Kidney epithelial cell (primary cell): ENCODE results near the gene DLGAP3. TPM values are rescaled to one million over a fixed set of nuclear protein-coding genes. Genes with fewer than 3 reads are reported as not detected.

ENCODE experiments used
- DNase-seq: peaks from one replicate; pipeline ENCODE4 v3.0.0-alpha.2; 2010; ENCODE audit warnings: low read depth
- H3K27me3 ChIP-seq: 2 replicates; pipeline ENCODE4 v1.6.0; 2011; ENCODE audit warnings: low read length; ENCODE audit not compliant: control insufficient read depth, insufficient read depth
- H3K36me3 ChIP-seq: 2 replicates; pipeline ENCODE4 v1.5.1; 2011; ENCODE audit warnings: low read length; ENCODE audit not compliant: control insufficient read depth, insufficient read depth
- H3K4me3 ChIP-seq: 2 replicates; pipeline ENCODE4 v1.5.1; 2011; ENCODE audit warnings: low read depth, mild to moderate bottlenecking, control low read depth, low read length
- total RNA-seq: library from RNA; depleted of rRNA; stranded (reverse); fragments of >200 nt; gene quantifications from 2 replicates; pipeline ENCODE4 v1.2.3, GENCODE V29; 2015
- TF ChIP-seq, protein P1 (sequence below): IDR thresholded peaks from 2 replicates; pipeline ENCODE4 v1.5.1; 2011; ENCODE audit warnings: mild to moderate bottlenecking, moderate library complexity, low read length, control low read depth, inconsistent platforms; ENCODE audit not compliant: insufficient read depth, poor library complexity, severe bottlenecking

The DLGAP3 gene
- total RNA-seq, 1 donor from 2014 or later: 0.75 TPM

DNA sequence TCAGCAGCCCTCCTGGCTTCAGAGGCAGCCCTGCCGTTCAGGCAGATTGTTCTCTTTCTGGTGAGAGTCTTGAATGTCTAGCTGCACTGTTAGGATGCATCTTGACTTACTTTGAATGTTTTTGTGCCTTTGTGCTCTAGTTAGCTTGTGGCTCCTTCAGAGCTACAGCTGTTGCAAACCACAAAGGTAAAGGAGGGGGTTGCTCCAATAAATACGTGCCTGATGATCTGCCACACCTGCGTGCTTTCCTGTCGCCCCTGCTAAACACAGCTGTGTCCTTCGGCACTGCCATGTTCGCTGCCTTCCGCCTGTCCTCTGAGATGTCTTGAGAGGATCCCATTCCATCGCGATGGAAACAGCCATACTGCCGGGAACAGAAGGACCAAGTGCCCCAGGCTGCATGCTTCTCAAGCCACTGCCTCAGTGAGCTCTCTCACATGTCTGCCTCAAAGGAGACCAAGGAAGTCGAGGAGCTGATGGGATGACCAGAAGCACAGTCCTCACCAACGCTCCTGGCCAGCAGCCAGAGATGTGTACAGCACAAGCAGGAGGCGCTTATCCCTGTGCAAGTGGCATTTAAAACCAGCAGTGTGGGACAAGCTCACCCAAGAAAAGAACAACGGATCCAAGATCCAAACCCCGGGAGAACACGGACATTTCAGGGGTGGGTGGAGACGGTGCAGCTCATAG is 57.9 kb downstream of the DLGAP3 start:
- Histone ChIP-seq H3K27me3 (peaks cover 22% of the 10 kb centered on the region), H3K4me3 (no peak overlapping the region), H3K36me3 (no peaks in the 10 kb centered on the region)
- TF ChIP-seq, protein P1, sequence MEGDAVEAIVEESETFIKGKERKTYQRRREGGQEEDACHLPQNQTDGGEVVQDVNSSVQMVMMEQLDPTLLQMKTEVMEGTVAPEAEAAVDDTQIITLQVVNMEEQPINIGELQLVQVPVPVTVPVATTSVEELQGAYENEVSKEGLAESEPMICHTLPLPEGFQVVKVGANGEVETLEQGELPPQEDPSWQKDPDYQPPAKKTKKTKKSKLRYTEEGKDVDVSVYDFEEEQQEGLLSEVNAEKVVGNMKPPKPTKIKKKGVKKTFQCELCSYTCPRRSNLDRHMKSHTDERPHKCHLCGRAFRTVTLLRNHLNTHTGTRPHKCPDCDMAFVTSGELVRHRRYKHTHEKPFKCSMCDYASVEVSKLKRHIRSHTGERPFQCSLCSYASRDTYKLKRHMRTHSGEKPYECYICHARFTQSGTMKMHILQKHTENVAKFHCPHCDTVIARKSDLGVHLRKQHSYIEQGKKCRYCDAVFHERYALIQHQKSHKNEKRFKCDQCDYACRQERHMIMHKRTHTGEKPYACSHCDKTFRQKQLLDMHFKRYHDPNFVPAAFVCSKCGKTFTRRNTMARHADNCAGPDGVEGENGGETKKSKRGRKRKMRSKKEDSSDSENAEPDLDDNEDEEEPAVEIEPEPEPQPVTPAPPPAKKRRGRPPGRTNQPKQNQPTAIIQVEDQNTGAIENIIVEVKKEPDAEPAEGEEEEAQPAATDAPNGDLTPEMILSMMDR: no peak
- no peak for DNase-seq

DNA sequence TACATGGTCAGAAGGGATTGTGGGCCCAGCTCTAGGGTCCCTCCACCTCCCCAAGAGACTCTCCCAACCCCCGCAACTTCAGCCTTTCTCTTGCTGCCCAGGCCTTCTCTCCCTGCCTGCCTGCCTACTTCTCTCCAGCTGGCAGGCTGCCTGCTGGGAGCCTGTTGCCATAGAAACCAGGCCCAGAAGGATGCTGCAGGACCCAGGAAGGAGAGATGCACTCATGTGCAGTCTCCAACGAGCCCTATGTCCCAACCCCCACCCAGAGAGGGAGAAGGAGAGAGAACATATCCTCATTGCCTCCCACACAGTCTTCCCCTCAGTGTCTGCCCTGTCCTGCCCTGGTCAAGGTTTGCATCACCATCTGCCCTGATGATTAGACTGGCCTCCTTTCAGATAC is 59.1 kb downstream of the DLGAP3 start:
- Histone ChIP-seq H3K4me3 (no peak overlapping the region), H3K27me3 (peaks cover 21% of the 10 kb centered on the region), H3K36me3 (no peaks in the 10 kb centered on the region)
- DNase-seq: no peak
- TF ChIP-seq, protein P1: no peak

DNA sequence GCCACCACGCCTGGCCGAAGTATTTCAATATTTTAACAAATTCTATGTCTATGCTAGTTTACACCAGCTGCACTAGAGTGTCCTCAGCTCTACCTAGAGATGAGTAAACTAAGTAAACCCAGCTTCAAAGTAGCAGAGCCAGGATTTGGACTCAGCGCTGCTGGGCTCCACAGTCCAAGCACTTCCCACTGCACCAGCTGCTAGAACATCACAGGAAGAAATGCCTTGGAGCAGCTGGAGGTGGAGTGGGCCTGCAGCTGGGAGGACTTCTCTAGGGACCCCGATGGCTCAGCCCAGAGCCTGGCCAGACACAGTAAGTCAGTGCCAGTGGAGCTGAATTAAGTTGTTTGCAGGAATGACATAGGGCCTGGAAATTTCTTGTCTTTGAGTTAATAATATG is 59.7 kb downstream of the DLGAP3 start:
- DNase-seq: no peak
- TF ChIP-seq, protein P1: no peak
- no peak overlapping the region for H3K4me3 ChIP-seq

DNA sequence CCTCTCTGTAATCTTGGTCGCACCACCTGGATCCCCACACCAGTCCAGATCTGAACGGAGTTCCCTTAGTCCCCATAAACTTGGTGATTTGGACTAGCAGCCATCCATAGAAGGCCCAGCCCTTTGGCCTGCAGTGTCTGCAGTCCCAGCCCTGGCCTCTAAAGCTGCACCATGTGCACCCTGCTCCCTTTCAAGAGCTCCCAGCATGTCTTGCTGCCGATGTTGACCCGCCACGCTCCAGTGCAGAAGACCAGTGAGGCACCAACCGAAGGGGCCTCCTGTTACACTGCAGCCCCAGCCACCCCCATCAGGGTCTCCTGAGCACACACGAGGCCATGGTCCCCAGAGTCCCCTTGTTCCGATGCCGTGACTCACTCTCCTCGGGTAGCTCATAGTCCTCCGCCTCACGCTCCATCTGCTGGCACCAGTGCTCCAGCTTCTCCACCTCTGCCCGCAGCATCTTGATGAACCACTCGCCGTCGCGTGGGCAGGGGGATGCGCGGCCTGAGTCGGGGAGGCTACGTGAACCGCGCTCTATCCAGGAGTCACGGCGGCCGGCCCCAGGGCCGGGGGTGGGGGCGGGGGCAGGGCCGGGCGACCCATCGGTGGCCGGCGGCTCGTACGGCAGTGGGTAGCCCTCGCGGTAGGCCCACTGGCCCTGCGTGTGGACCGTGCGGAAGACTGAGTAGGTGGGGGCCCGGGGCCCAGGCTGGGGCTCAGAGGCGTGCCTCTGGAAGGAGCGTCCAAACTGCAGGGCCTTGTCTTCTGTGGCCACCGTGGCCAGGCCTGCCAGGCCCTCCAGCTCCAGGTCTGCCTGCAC is 61.0 kb downstream of the DLGAP3 start:
- Histone ChIP-seq H3K4me3 (no peak overlapping the region), H3K27me3 (peaks cover 18% of the 10 kb centered on the region), H3K36me3 (no peaks in the 10 kb centered on the region)
- no peak for DNase-seq
- TF ChIP-seq, protein P1: no peak

More for the DNA sequence above, 59.7 kb downstream of the DLGAP3 start:
- H3K27me3 ChIP-seq: peaks cover 21% of the 10 kb centered on the region
- no peaks in the 10 kb centered on the region for H3K36me3 ChIP-seq

DNA sequence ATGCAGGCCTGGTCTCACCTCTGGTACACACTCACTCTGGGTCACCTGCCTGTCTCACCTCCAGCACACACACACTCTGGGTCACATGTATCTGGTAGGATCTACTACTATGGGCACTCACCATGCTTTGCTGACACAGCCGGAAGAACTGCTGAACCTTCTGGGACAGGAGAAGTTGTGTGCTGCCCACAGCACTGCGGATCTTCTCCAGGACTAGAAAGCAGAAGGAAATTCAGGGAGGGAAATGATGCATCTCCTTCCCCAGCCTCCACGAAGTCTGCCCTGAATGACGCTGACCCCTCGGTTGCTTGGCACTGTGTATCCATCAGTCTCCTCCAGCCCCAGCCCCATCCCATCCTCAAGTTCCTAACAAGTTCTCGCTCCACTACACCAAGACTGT is 62.0 kb downstream of the DLGAP3 start:
- peaks cover 14% of the 10 kb centered on the region for H3K27me3 ChIP-seq
- H3K36me3 ChIP-seq: no peaks in the 10 kb centered on the region
- DNase-seq: no peak
- no peak overlapping the region for H3K4me3 ChIP-seq
- TF ChIP-seq, protein P1: no peak
